Keratinocyte (primary cell): Measurements from ENCODE around the gene CCR6. TPM values are rescaled to one million over a fixed set of nuclear protein-coding genes. Genes with fewer than 3 reads are reported as not detected.

Experiments used
- DNase-seq: peaks from one replicate; pipeline ENCODE4 v3.0.0-alpha.2; 2011; ENCODE audit warnings: low read depth, missing footprints, low spot score
- FAIRE-seq: peaks from 2 replicates; lab custom pipeline; 2011; peaks lifted over from hg19 to GRCh38; lab: Jason Lieb, UNC
- H2AFZ ChIP-seq: 2 replicates; pipeline ENCODE4 v1.6.0; 2012; ENCODE audit warnings: low read length, control low read depth, inconsistent platforms; ENCODE audit not compliant: control insufficient read depth
- H3K27ac ChIP-seq: 2 replicates; pipeline ENCODE4 v1.5.1; 2011; ENCODE audit warnings: low read length; ENCODE audit not compliant: control insufficient read depth, insufficient read depth
- H3K27me3 ChIP-seq: 3 replicates; pipeline ENCODE4 v1.6.0; 2011; ENCODE audit warnings: low read length; ENCODE audit not compliant: control insufficient read depth, insufficient read depth; ENCODE audit errors: extremely low read depth
- H3K36me3 ChIP-seq, 2 experiments: 2 replicates in 1 of 2; 3 replicates in 1 of 2; pipeline ENCODE4 v1.5.1; 2011; ENCODE audit warnings: low read length in 2 of 2, mild to moderate bottlenecking in 1 of 2; ENCODE audit not compliant: control insufficient read depth in 2 of 2, insufficient read depth in 2 of 2; ENCODE audit errors: extremely low read depth in 1 of 2
- H3K4me1 ChIP-seq: 3 replicates; pipeline ENCODE4 v1.5.1; 2011; ENCODE audit warnings: low read length; ENCODE audit not compliant: control insufficient read depth, insufficient read depth; ENCODE audit errors: extremely low read depth
- H3K4me2 ChIP-seq: 3 replicates; pipeline ENCODE4 v1.6.0; 2011; ENCODE audit warnings: low read depth, low read length; ENCODE audit not compliant: control insufficient read depth, insufficient read depth; ENCODE audit errors: extremely low read depth
- H3K4me3 ChIP-seq, 3 experiments: fragments of 200-600 bp in 1 of 3; sonication (generic) in 1 of 3; 2 replicates in 2 of 3; 3 replicates in 1 of 3; pipeline ENCODE4 v1.5.1; 2011 to 2016; ENCODE audit warnings: low read length in 3 of 3, mild to moderate bottlenecking in 3 of 3, control low read depth in 2 of 3, inconsistent platforms in 1 of 3, low read depth in 1 of 3, mixed read lengths in 1 of 3, mixed run types in 1 of 3, moderate library complexity in 1 of 3; ENCODE audit not compliant: control insufficient read depth in 2 of 3, insufficient read depth in 2 of 3; ENCODE audit errors: extremely low read depth in 1 of 3
- H3K79me2 ChIP-seq: 2 replicates; pipeline ENCODE4 v1.6.0; 2012; ENCODE audit warnings: low read length; ENCODE audit not compliant: control insufficient read depth, insufficient read depth
- H3K9ac ChIP-seq: 3 replicates; pipeline ENCODE4 v1.6.0; 2011; ENCODE audit warnings: low read length; ENCODE audit not compliant: control insufficient read depth, insufficient read depth; ENCODE audit errors: extremely low read depth
- H3K9me1 ChIP-seq: 3 replicates; pipeline ENCODE4 v1.6.0; 2011; ENCODE audit warnings: low read length; ENCODE audit not compliant: control insufficient read depth, insufficient read depth; ENCODE audit errors: extremely low read depth
- H3K9me3 ChIP-seq: 2 replicates; pipeline ENCODE4 v1.5.1; 2012; ENCODE audit warnings: low read depth, low read length; ENCODE audit not compliant: control insufficient read depth
- H4K20me1 ChIP-seq: 3 replicates; pipeline ENCODE4 v1.6.0; 2011; ENCODE audit warnings: low read length; ENCODE audit not compliant: control insufficient read depth, insufficient read depth; ENCODE audit errors: extremely low read depth
- EZH2 ChIP-seq: IDR thresholded peaks from one replicate; pipeline ENCODE4 v1.6.1; 2012; ENCODE audit warnings: inconsistent platforms, mild to moderate bottlenecking, low read length, moderate library complexity
- dilution Hi-C: fragments of 300-500 bp; cut with MboI; formaldehyde crosslinking; loops from one replicate; pipeline ENCODE4 v1.7.0; 2020; ENCODE audit warnings: low sequenced_read_pairs; ENCODE audit not compliant: extremely low pct_ligation_motif_present
- polyA plus RNA-seq, 5 experiments: library from polyadenylated mRNA; depleted of rRNA in 3 of 5; stranded (reverse) in 3 of 5; stranded (forward) in 1 of 5; unstranded in 1 of 5; fragments of >200 nt; gene quantifications; 1 replicate in 1 of 5; 2 replicates in 3 of 5; 3 replicates in 1 of 5; pipeline versions ENCODE4 v1.2.1 to v1.2.3, GENCODE V29; 2011 to 2012; ENCODE audit warnings: missing spikeins in 2 of 5, low read depth in 1 of 5, low replicate concordance in 1 of 5
- TF ChIP-seq, protein P1 (sequence below), 3 experiments: IDR thresholded peaks in 1 of 3; conservative IDR thresholded peaks in 1 of 3; optimal IDR thresholded peaks in 1 of 3; 2 replicates in 2 of 3; 3 replicates in 1 of 3; pipeline versions ENCODE3 to v1.5.1; 2011; ENCODE audit warnings: low read length in 3 of 3, mild to moderate bottlenecking in 3 of 3, moderate library complexity in 2 of 3, control low read depth in 1 of 3, inconsistent platforms in 1 of 3; ENCODE audit not compliant: insufficient read depth in 2 of 3; ENCODE audit errors: extremely low read depth in 1 of 3

CCR6 gene
- polyA plus RNA-seq, 1 donor (not counting 4 experiments of a cell fraction or from before 2014, with no cell fraction given): not detected

DNA sequence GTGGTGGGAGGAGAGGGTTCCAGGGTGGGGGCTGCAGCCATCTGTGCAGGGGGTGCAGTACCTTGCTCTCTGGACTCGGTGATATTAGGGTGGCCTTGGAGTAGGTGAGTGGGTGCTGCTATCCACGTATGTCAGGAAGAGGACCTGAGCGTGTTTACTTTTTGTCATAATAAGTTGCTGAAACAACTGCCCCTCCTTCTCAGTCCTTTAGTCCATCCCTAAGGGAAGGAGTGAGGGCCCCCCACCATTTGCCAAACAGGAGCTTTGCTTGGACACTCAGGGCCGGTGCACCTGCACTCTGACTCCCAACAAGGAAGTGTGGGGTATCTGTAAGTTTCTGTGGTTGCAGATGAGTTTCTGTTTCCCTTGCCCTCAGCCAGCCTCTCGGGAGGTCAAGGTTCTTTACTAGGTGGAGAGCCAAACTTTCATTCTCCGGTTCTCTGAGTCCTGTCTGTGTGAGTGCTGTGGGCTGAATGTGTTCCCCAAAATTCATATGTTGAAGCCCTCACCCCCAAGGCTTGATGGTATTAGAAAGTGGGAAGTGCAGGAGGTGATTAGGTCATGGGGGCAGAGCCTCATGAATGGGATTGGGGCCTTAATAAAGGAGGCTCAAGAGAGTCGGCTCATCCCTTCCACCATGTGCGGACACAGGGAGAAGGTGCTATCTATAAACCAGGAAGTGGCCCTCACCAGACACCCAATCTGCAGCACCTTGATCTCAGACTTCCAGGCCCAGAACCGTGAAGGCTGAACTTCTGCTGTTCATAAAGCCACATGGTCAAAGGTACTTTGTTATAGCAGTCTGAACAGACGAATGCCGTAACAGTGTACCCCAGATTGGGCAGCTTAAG lies 19.6 kb upstream of the CCR6 start:
- Histone ChIP-seq H3K36me3 (no peaks in the 10 kb centered on the region), H3K4me2 (no peak overlapping the region), H3K4me3 (no peak overlapping the region), H2AFZ (no peak overlapping the region), H3K9ac (no peak overlapping the region), H4K20me1 (no peaks in the 10 kb centered on the region), H3K79me2 (no peaks in the 10 kb centered on the region), H3K9me3 (no peaks in the 10 kb centered on the region), H3K9me1 (no peaks in the 10 kb centered on the region), H3K27me3 (no peaks in the 10 kb centered on the region), H3K4me1 (no peaks in the 10 kb centered on the region), H3K27ac (no peak overlapping the region)
- no peak for FAIRE-seq
- DNase-seq: no peak
- dilution Hi-C loops: no loop called here
- TF ChIP-seq EZH2: no peak
- TF ChIP-seq, protein P1, sequence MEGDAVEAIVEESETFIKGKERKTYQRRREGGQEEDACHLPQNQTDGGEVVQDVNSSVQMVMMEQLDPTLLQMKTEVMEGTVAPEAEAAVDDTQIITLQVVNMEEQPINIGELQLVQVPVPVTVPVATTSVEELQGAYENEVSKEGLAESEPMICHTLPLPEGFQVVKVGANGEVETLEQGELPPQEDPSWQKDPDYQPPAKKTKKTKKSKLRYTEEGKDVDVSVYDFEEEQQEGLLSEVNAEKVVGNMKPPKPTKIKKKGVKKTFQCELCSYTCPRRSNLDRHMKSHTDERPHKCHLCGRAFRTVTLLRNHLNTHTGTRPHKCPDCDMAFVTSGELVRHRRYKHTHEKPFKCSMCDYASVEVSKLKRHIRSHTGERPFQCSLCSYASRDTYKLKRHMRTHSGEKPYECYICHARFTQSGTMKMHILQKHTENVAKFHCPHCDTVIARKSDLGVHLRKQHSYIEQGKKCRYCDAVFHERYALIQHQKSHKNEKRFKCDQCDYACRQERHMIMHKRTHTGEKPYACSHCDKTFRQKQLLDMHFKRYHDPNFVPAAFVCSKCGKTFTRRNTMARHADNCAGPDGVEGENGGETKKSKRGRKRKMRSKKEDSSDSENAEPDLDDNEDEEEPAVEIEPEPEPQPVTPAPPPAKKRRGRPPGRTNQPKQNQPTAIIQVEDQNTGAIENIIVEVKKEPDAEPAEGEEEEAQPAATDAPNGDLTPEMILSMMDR (optimal IDR thresholded peaks at IDR 0.05 in 1 of 3, IDR thresholded peaks at IDR 0.05 in 1 of 3, conservative IDR thresholded peaks at IDR 0.05 in 1 of 3; ENCODE audit: extremely low read depth in 1 of 3, insufficient read depth in 2 of 3, low read length in 3 of 3): no peak

- TF ChIP-seq EZH2: no peak
- no peak overlapping the region for H3K4me3 ChIP-seq
- H3K4me1 ChIP-seq: no peaks in the 10 kb centered on the region
- no peaks in the 10 kb centered on the region for H3K9me3 ChIP-seq
- H3K9ac ChIP-seq: no peak overlapping the region
- H2AFZ ChIP-seq: no peak overlapping the region
- FAIRE-seq: no peak
- H3K4me2 ChIP-seq: no peak overlapping the region
- dilution Hi-C loops: no loop called here
- no peaks in the 10 kb centered on the region for H4K20me1 ChIP-seq
- no peaks in the 10 kb centered on the region for H3K9me1 ChIP-seq
- no peaks in the 10 kb centered on the region for H3K79me2 ChIP-seq
- no peak for DNase-seq
- H3K27ac ChIP-seq: no peak overlapping the region
- no peaks in the 10 kb centered on the region for H3K27me3 ChIP-seq
- H3K36me3 ChIP-seq: no peaks in the 10 kb centered on the region
Observed at GRCh38 chr6:167104388-167104787, 18.5 kb upstream of the CCR6 start.
